ENCODE results near the gene RABGAP1L. TPM values are rescaled to one million over a fixed set of nuclear protein-coding genes. Genes with fewer than 3 reads are reported as not detected.

RABGAP1L gene
- total and polyA plus RNA-seq, 2 donors (not counting 3 experiments of a cell fraction or from before 2014, with no cell fraction given): 6.4 to 22.2 TPM

GRCh38 chr1:174197547-174197946, 38.2 kb downstream of the RABGAP1L start:
- POLR2A ChIA-PET: no interaction called here
- H3K4me2 ChIP-seq (ENCODE audit: insufficient read depth, low read length): no peak overlapping the region
- H3K4me1 ChIP-seq (ENCODE audit: control insufficient read depth, extremely low read depth, insufficient read depth, low read length): no peaks in the 10 kb centered on the region
- no peak overlapping the region for H3K9ac ChIP-seq (replicated peaks; ENCODE audit: extremely low read depth, insufficient read depth, low read length)
- no peaks in the 10 kb centered on the region for H3K9me1 ChIP-seq (replicated peaks; ENCODE audit: control insufficient read depth, extremely low read depth, insufficient read depth, low read length)
- dilution Hi-C loops (cut with MboI; ENCODE audit: extremely low pct_ligation_motif_present, low sequenced_read_pairs): no loop called here
- CTCF ChIA-PET: no interaction called here
- no peak for DNase-seq (ENCODE audit: low read depth, low spot score)
- H3K4me3 ChIP-seq (replicated peaks in 1 of 3; ENCODE audit: insufficient read depth in 1 of 3, low read depth in 1 of 3, low read length in 3 of 3): no peak overlapping the region
- intact Hi-C loops (cut with micrococcal nuclease): no loop called here
- H2AFZ ChIP-seq (ENCODE audit: low read depth, low read length): no peak overlapping the region
- TF ChIP-seq MYC (IDR thresholded peaks at IDR 0.05; ENCODE audit: low read depth, low read length) (no peak), EZH2 (IDR thresholded peaks at IDR 0.05; ENCODE audit: borderline replicate concordance, low read depth, low read length, severe bottlenecking) (no peak), POLR2A (IDR thresholded peaks at IDR 0.05; ENCODE audit: low read depth, low read length) (no peak), CTCF (IDR thresholded peaks at IDR 0.05; ENCODE audit: extremely low read depth in 1 of 2, insufficient read depth in 1 of 2, low read depth in 1 of 2, low read length in 2 of 2) (no peak), FOS (IDR thresholded peaks at IDR 0.05; ENCODE audit: borderline replicate concordance, insufficient read depth, low read length) (no peak)
- H3K79me2 ChIP-seq (ENCODE audit: control insufficient read depth, insufficient read depth, low read length): no peaks in the 10 kb centered on the region
- H4K20me1 ChIP-seq (replicated peaks; ENCODE audit: control insufficient read depth, extremely low read depth, insufficient read depth, low read length): no peaks in the 10 kb centered on the region
- BruUV-seq (replicated peaks): no TSS peak
- H3K27me3 ChIP-seq (ENCODE audit: control insufficient read depth in 2 of 2, insufficient read depth in 2 of 2, low read length in 2 of 2): no peaks in the 10 kb centered on the region
- H3K9me3 ChIP-seq (replicated peaks; ENCODE audit: control insufficient read depth, insufficient read depth, low read length): no peaks in the 10 kb centered on the region
- no peak for FAIRE-seq
- no peaks in the 10 kb centered on the region for H3K36me3 ChIP-seq (ENCODE audit: control insufficient read depth in 2 of 2, extremely low read depth in 1 of 2, insufficient read depth in 2 of 2, low read length in 2 of 2)
- no peak overlapping the region for H3K27ac ChIP-seq (ENCODE audit: insufficient read depth, low read depth, low read length)

GRCh38 chr1:174198202-174198601, 38.9 kb downstream of the RABGAP1L start:
- H3K27ac ChIP-seq (ENCODE audit: insufficient read depth, low read depth, low read length): no peak overlapping the region
- H4K20me1 ChIP-seq (replicated peaks; ENCODE audit: control insufficient read depth, extremely low read depth, insufficient read depth, low read length): no peaks in the 10 kb centered on the region
- intact Hi-C loops (cut with micrococcal nuclease) (no loop called here), dilution Hi-C loops (cut with MboI; ENCODE audit: extremely low pct_ligation_motif_present, low sequenced_read_pairs) (no loop called here)
- FAIRE-seq (no peak), DNase-seq (ENCODE audit: low read depth, low spot score) (no peak)
- no peaks in the 10 kb centered on the region for H3K9me1 ChIP-seq (replicated peaks; ENCODE audit: control insufficient read depth, extremely low read depth, insufficient read depth, low read length)
- H3K79me2 ChIP-seq (ENCODE audit: control insufficient read depth, insufficient read depth, low read length): no peaks in the 10 kb centered on the region
- no peak overlapping the region for H3K4me3 ChIP-seq (replicated peaks in 1 of 3; ENCODE audit: insufficient read depth in 1 of 3, low read depth in 1 of 3, low read length in 3 of 3)
- no peaks in the 10 kb centered on the region for H3K9me3 ChIP-seq (replicated peaks; ENCODE audit: control insufficient read depth, insufficient read depth, low read length)
- no peak overlapping the region for H3K9ac ChIP-seq (replicated peaks; ENCODE audit: extremely low read depth, insufficient read depth, low read length)
- CTCF ChIA-PET: no interaction called here
- no peaks in the 10 kb centered on the region for H3K4me1 ChIP-seq (ENCODE audit: control insufficient read depth, extremely low read depth, insufficient read depth, low read length)
- POLR2A ChIA-PET: no interaction called here
- H3K4me2 ChIP-seq (ENCODE audit: insufficient read depth, low read length): no peak overlapping the region
- no TSS peak for BruUV-seq (replicated peaks)
- H3K27me3 ChIP-seq (ENCODE audit: control insufficient read depth in 2 of 2, insufficient read depth in 2 of 2, low read length in 2 of 2): no peaks in the 10 kb centered on the region
- TF ChIP-seq CTCF (IDR thresholded peaks at IDR 0.05; ENCODE audit: extremely low read depth in 1 of 2, insufficient read depth in 1 of 2, low read depth in 1 of 2, low read length in 2 of 2): no peak
- no peak for TF ChIP-seq MYC (IDR thresholded peaks at IDR 0.05; ENCODE audit: low read depth, low read length)
- no peak for TF ChIP-seq MAX (IDR thresholded peaks at IDR 0.05; ENCODE audit: insufficient read depth, insufficient read length)
- no peak for TF ChIP-seq POLR2A (IDR thresholded peaks at IDR 0.05; ENCODE audit: low read depth, low read length)
- no peak for TF ChIP-seq FOS (IDR thresholded peaks at IDR 0.05; ENCODE audit: borderline replicate concordance, insufficient read depth, low read length)
- no peak for TF ChIP-seq POLR2AphosphoS5 (IDR thresholded peaks at IDR 0.05; ENCODE audit: insufficient read depth, low read depth, low read length)
- no peak for TF ChIP-seq GATA2 (IDR thresholded peaks at IDR 0.05; ENCODE audit: insufficient read depth, insufficient read length, low read depth, low read length)
- TF ChIP-seq EZH2 (IDR thresholded peaks at IDR 0.05; ENCODE audit: borderline replicate concordance, low read depth, low read length, severe bottlenecking): no peak
- no peak for TF ChIP-seq JUN (IDR thresholded peaks at IDR 0.05; ENCODE audit: borderline replicate concordance, insufficient read depth, insufficient read length, low read depth)
- H3K36me3 ChIP-seq (ENCODE audit: control insufficient read depth in 2 of 2, extremely low read depth in 1 of 2, insufficient read depth in 2 of 2, low read length in 2 of 2): no peaks in the 10 kb centered on the region
- H2AFZ ChIP-seq (ENCODE audit: low read depth, low read length): no peak overlapping the region

All from endothelial cell of umbilical vein (primary cell).